ENCODE data around the gene GIMD1. TPM values are rescaled to one million over a fixed set of nuclear protein-coding genes. Genes with fewer than 3 reads are reported as not detected.

Gene GIMD1
- total RNA-seq, 1 experiment from 2014 or later, result not detected

DNA sequence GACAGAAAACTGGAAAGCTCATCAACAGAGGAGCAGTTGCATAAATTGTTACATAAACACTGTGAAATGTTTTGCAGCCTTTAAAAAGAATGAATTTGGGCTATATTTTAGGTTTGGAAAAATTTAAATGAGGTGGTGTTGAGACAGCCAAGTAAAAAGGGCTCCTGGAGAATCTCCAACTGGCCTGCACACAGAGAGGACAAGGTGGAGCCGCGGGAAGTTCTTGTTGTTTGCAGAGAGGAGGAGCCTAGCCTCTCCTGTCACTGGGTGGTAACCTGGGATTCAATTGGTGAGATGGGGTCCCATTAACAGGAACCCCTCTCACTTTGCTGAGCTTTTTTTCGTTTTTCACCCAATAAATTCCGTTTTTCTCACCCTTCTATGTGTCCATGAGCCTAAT lies 13.4 kb downstream of the GIMD1 start:
- no peaks in the 10 kb centered on the region for H3K9me3 ChIP-seq (ENCODE audit: control insufficient read depth, insufficient read depth, low read depth, low read length)
- no peak overlapping the region for H3K27ac ChIP-seq (ENCODE audit: low read length)
- DNase-seq (ENCODE audit: low read depth, low spot score) (no peak), ATAC-seq (no peak)
- POLR2A ChIA-PET, result no interaction called here
- TF ChIP-seq POLR2AphosphoS5 (IDR thresholded peaks at IDR 0.05; ENCODE audit: low read depth, low read length) (no peak), SIN3A (IDR thresholded peaks at IDR 0.05; ENCODE audit: borderline replicate concordance, insufficient read depth, low read depth, low read length) (no peak), TCF7L2 (IDR thresholded peaks at IDR 0.05; ENCODE audit: low read depth, low read length) (no peak)
- no peak overlapping the region for H3K4me3 ChIP-seq (ENCODE audit: low read depth in 2 of 2, low read length in 2 of 2)
- no peaks in the 10 kb centered on the region for H3K27me3 ChIP-seq (ENCODE audit: control insufficient read depth, insufficient read depth, low read length)
- intact Hi-C loops (cut with micrococcal nuclease; ENCODE audit: unreplicated experiment), result no loop called here
- no TSS peak for BruUV-seq (replicated peaks)
- no peaks in the 10 kb centered on the region; the same call in 1 of the 2 replicates for H3K36me3 ChIP-seq (ENCODE audit: control insufficient read depth, insufficient read depth, low read length)
- no peaks in the 10 kb centered on the region for H3K4me1 ChIP-seq (ENCODE audit: control insufficient read depth, insufficient read depth, low read length)
- CTCF ChIA-PET, result no interaction called here
- in situ Hi-C loops (cut with HindIII; ENCODE audit: low pct_unique_long_range_greater_than_20kb, low sequenced_read_pairs), result no loop called here

DNA sequence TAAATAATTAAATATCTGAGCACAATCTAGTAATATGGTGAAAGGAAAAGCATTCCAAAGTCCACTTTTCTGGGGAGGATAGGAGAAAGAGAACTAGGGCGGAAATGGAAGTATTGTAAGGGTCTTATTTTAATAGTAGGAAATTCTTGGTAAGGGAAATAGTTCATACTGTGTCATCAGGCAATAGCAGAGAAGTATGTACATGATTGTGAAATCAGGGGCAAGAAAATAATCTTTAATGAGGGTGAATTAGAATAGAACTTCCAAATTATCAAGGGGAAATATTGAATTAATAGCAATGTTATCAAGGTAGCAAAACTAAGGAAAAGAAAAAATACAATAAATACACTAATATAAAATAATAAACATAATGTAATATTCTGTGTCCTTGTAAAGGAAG lies 14.8 kb downstream of the GIMD1 start:
- CTCF ChIA-PET, result no interaction called here
- no peaks in the 10 kb centered on the region for H3K27me3 ChIP-seq (ENCODE audit: control insufficient read depth, insufficient read depth, low read length)
- no peaks in the 10 kb centered on the region for H3K9me3 ChIP-seq (ENCODE audit: control insufficient read depth, insufficient read depth, low read depth, low read length)
- no peak for ATAC-seq
- DNase-seq (ENCODE audit: low read depth, low spot score), result no peak
- H3K4me3 ChIP-seq (ENCODE audit: low read depth in 2 of 2, low read length in 2 of 2), result no peak overlapping the region
- H3K27ac ChIP-seq (ENCODE audit: low read length), result no peak overlapping the region
- TF ChIP-seq, protein P1, sequence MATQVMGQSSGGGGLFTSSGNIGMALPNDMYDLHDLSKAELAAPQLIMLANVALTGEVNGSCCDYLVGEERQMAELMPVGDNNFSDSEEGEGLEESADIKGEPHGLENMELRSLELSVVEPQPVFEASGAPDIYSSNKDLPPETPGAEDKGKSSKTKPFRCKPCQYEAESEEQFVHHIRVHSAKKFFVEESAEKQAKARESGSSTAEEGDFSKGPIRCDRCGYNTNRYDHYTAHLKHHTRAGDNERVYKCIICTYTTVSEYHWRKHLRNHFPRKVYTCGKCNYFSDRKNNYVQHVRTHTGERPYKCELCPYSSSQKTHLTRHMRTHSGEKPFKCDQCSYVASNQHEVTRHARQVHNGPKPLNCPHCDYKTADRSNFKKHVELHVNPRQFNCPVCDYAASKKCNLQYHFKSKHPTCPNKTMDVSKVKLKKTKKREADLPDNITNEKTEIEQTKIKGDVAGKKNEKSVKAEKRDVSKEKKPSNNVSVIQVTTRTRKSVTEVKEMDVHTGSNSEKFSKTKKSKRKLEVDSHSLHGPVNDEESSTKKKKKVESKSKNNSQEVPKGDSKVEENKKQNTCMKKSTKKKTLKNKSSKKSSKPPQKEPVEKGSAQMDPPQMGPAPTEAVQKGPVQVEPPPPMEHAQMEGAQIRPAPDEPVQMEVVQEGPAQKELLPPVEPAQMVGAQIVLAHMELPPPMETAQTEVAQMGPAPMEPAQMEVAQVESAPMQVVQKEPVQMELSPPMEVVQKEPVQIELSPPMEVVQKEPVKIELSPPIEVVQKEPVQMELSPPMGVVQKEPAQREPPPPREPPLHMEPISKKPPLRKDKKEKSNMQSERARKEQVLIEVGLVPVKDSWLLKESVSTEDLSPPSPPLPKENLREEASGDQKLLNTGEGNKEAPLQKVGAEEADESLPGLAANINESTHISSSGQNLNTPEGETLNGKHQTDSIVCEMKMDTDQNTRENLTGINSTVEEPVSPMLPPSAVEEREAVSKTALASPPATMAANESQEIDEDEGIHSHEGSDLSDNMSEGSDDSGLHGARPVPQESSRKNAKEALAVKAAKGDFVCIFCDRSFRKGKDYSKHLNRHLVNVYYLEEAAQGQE (IDR thresholded peaks at IDR 0.05; ENCODE audit: insufficient read depth in 1 of 2, low read depth in 2 of 2, low read length in 1 of 2), result no peak
- TF ChIP-seq, protein P2, sequence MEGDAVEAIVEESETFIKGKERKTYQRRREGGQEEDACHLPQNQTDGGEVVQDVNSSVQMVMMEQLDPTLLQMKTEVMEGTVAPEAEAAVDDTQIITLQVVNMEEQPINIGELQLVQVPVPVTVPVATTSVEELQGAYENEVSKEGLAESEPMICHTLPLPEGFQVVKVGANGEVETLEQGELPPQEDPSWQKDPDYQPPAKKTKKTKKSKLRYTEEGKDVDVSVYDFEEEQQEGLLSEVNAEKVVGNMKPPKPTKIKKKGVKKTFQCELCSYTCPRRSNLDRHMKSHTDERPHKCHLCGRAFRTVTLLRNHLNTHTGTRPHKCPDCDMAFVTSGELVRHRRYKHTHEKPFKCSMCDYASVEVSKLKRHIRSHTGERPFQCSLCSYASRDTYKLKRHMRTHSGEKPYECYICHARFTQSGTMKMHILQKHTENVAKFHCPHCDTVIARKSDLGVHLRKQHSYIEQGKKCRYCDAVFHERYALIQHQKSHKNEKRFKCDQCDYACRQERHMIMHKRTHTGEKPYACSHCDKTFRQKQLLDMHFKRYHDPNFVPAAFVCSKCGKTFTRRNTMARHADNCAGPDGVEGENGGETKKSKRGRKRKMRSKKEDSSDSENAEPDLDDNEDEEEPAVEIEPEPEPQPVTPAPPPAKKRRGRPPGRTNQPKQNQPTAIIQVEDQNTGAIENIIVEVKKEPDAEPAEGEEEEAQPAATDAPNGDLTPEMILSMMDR (IDR thresholded peaks at IDR 0.05), result no peak
- TF ChIP-seq POLR2AphosphoS5 (IDR thresholded peaks at IDR 0.05; ENCODE audit: low read depth, low read length) (no peak), TCF7L2 (IDR thresholded peaks at IDR 0.05; ENCODE audit: low read depth, low read length) (no peak), SIN3A (IDR thresholded peaks at IDR 0.05; ENCODE audit: borderline replicate concordance, insufficient read depth, low read depth, low read length) (no peak)
- intact Hi-C loops (cut with micrococcal nuclease; ENCODE audit: unreplicated experiment) (no loop called here), in situ Hi-C loops (cut with HindIII; ENCODE audit: low pct_unique_long_range_greater_than_20kb, low sequenced_read_pairs) (no loop called here)
- no peaks in the 10 kb centered on the region for H3K4me1 ChIP-seq (ENCODE audit: control insufficient read depth, insufficient read depth, low read length)
- POLR2A ChIA-PET, result no interaction called here
- no peaks in the 10 kb centered on the region; the same call in 1 of the 2 replicates for H3K36me3 ChIP-seq (ENCODE audit: control insufficient read depth, insufficient read depth, low read length)
- no TSS peak for BruUV-seq (replicated peaks)

DNA sequence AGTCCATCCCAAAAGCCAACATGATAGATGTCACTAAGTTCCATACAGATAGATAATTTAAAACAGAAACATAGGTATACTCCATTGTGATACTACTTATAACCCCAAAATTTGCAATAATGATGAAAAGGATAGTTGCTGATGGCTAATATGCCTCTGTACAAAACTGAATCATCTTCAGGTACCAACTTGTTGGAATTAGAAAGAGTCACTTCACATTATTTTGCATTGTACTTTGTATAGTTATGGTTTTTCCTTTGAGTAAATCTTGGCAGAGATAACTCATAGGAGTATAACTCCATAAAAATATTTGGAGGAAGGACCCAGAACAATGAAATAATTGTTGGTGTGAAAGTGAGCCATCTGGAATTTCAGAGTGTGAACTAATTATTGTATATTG lies 17.6 kb downstream of the GIMD1 start:
- intact Hi-C loops (cut with micrococcal nuclease; ENCODE audit: unreplicated experiment), result no loop called here
- TF ChIP-seq, protein P1 (IDR thresholded peaks at IDR 0.05; ENCODE audit: insufficient read depth in 1 of 2, low read depth in 2 of 2, low read length in 1 of 2), result no peak
- TF ChIP-seq TCF7L2 (IDR thresholded peaks at IDR 0.05; ENCODE audit: low read depth, low read length), result no peak
- no peak for TF ChIP-seq POLR2AphosphoS5 (IDR thresholded peaks at IDR 0.05; ENCODE audit: low read depth, low read length)
- TF ChIP-seq, protein P2 (IDR thresholded peaks at IDR 0.05), result no peak
- TF ChIP-seq SIN3A (IDR thresholded peaks at IDR 0.05; ENCODE audit: borderline replicate concordance, insufficient read depth, low read depth, low read length), result no peak
- no peaks in the 10 kb centered on the region for H3K4me1 ChIP-seq (ENCODE audit: control insufficient read depth, insufficient read depth, low read length)
- H3K9me3 ChIP-seq (ENCODE audit: control insufficient read depth, insufficient read depth, low read depth, low read length), result no peaks in the 10 kb centered on the region
- H3K4me3 ChIP-seq (ENCODE audit: low read depth in 2 of 2, low read length in 2 of 2), result no peak overlapping the region
- no peaks in the 10 kb centered on the region; the same call in none of the 2 replicates for H3K36me3 ChIP-seq (ENCODE audit: control insufficient read depth, insufficient read depth, low read length)
- DNase-seq (ENCODE audit: low read depth, low spot score), result no peak
- H3K27ac ChIP-seq (ENCODE audit: low read length), result no peak overlapping the region
- H3K27me3 ChIP-seq (ENCODE audit: control insufficient read depth, insufficient read depth, low read length), result no peaks in the 10 kb centered on the region
- ChIA-PET CTCF (no interaction called here), POLR2A (no interaction called here)
- ATAC-seq, result no peak
- no TSS peak for BruUV-seq (replicated peaks)
- in situ Hi-C loops (cut with HindIII; ENCODE audit: low pct_unique_long_range_greater_than_20kb, low sequenced_read_pairs), result no loop called here

Data from Panc1 (cell line).